H1 (cell line): Measurements from ENCODE around the gene VEPH1. TPM values are rescaled to one million over a fixed set of nuclear protein-coding genes. Genes with fewer than 3 reads are reported as not detected.

ENCODE experiments used
- CTCF ChIA-PET: fragments of 300-600 bp; sonication (Branson Sonifier 250); formaldehyde crosslinking; loops from one replicate; lab custom pipeline; 2021; ENCODE audit not compliant: partially characterized antibody; lab: Charles Lee
- POLR2A ChIA-PET: fragments of 300-600 bp; sonication (Branson Sonifier 250); formaldehyde crosslinking; loops from one replicate; lab custom pipeline; 2021; ENCODE audit warnings: inconsistent platforms; ENCODE audit not compliant: partially characterized antibody; lab: Charles Lee
- DNase-seq, 2 experiments: peaks; one replicate each; pipeline versions ENCODE4 v3.0.0 to v3.0.0-alpha.2; 2010 to 2022; ENCODE audit warnings: low spot score in 2 of 2, low read depth in 1 of 2, mixed read lengths in 1 of 2
- FAIRE-seq: peaks from 2 replicates; lab custom pipeline; 2011; peaks lifted over from hg19 to GRCh38; lab: Jason Lieb, UNC
- H2AFZ ChIP-seq: 2 replicates; pipeline ENCODE4 v1.8.1; 2012; ENCODE audit warnings: low read length, inconsistent platforms
- H2AK5ac ChIP-seq: 2 replicates; pipeline ENCODE4 v1.6.1; 2013; ENCODE audit warnings: low read depth, low read length
- H2BK120ac ChIP-seq: replicated peaks from 2 replicates; pipeline ENCODE3; 2013; ENCODE audit warnings: low read depth, low read length, inconsistent platforms
- H2BK12ac ChIP-seq: 2 replicates; pipeline ENCODE4 v1.6.1; 2013; ENCODE audit warnings: low read depth, low read length
- H2BK15ac ChIP-seq: 2 replicates; pipeline ENCODE4 v1.6.1; 2013; ENCODE audit warnings: low read length
- H2BK20ac ChIP-seq: 2 replicates; pipeline ENCODE4 v1.6.1; 2013; ENCODE audit warnings: low read length
- H2BK5ac ChIP-seq: 2 replicates; pipeline ENCODE4 v1.6.1; 2013; ENCODE audit warnings: low read depth, low read length
- H3K14ac ChIP-seq: 2 replicates; pipeline ENCODE4 v1.6.1; 2013; ENCODE audit warnings: inconsistent platforms; ENCODE audit not compliant: insufficient read length
- H3K18ac ChIP-seq: 2 replicates; pipeline ENCODE4 v1.6.1; 2013; ENCODE audit warnings: low read length; ENCODE audit errors: extremely low read depth
- H3K23ac ChIP-seq: 2 replicates; pipeline ENCODE4 v1.6.1; 2013; ENCODE audit warnings: inconsistent platforms; ENCODE audit not compliant: insufficient read length
- H3K23me2 ChIP-seq: 2 replicates; pipeline ENCODE4 v1.6.1; 2013; ENCODE audit warnings: low read depth, low read length
- H3K27ac ChIP-seq: 2 replicates; pipeline ENCODE4 v1.6.1; 2011; ENCODE audit warnings: low read depth, low read length, inconsistent platforms
- H3K27me3 ChIP-seq, 4 experiments: replicated peaks in 1 of 4; 1 replicate in 1 of 4; 2 replicates in 3 of 4; pipeline versions ENCODE4 v1.6.1 to v1.8.1; 2011 to 2013; ENCODE audit warnings: low read length in 3 of 4, mild to moderate bottlenecking in 3 of 4, inconsistent platforms in 2 of 4, mixed read lengths in 2 of 4, moderate library complexity in 1 of 4; ENCODE audit not compliant: control insufficient read depth in 3 of 4, insufficient read depth in 3 of 4; ENCODE audit errors: extremely low read depth in 1 of 4
- H3K36me3 ChIP-seq, 4 experiments: 2 replicates each; pipeline versions ENCODE4 v1.6.1 to v1.8.1; 2011 to 2013; ENCODE audit warnings: mild to moderate bottlenecking in 4 of 4, low read length in 3 of 4, moderate library complexity in 2 of 4, control low read depth in 1 of 4, inconsistent platforms in 1 of 4; ENCODE audit not compliant: insufficient read depth in 4 of 4, control insufficient read depth in 2 of 4
- H3K4ac ChIP-seq: replicated peaks from 2 replicates; pipeline ENCODE3; 2013; ENCODE audit warnings: low read length, low read depth, mixed read lengths, inconsistent platforms; ENCODE audit not compliant: insufficient read length
- H3K4me1 ChIP-seq, 4 experiments: replicated peaks in 1 of 4; 1 replicate in 1 of 4; 2 replicates in 3 of 4; pipeline versions ENCODE4 v1.6.1 to v1.8.1; 2011 to 2013; ENCODE audit warnings: low read length in 3 of 4, inconsistent platforms in 2 of 4, mixed read lengths in 1 of 4; ENCODE audit not compliant: insufficient read depth in 4 of 4, control insufficient read depth in 3 of 4
- H3K4me2 ChIP-seq, 2 experiments: 2 replicates each; pipeline versions ENCODE4 v1.6.1 to v1.8.1; 2011 to 2013; ENCODE audit warnings: low read depth in 2 of 2, low read length in 2 of 2, control low read depth in 1 of 2, inconsistent platforms in 1 of 2, mild to moderate bottlenecking in 1 of 2; ENCODE audit not compliant: insufficient read depth in 1 of 2
- H3K4me3 ChIP-seq, 4 experiments: fragments of 200-600, 300-600 bp in 1 of 4; sonication (generic), shearing (Covaris generic), sonication (Bioruptor Twin) in 1 of 4; 2 replicates each; pipeline versions ENCODE4 v1.5.1 to v1.8.1; 2011 to 2016; ENCODE audit warnings: low read length in 4 of 4, low read depth in 3 of 4, control low read depth in 2 of 4, inconsistent platforms in 2 of 4, mild to moderate bottlenecking in 2 of 4, mixed read lengths in 1 of 4, moderate library complexity in 1 of 4; ENCODE audit not compliant: insufficient read depth in 2 of 4; ENCODE audit errors: extremely low read depth in 1 of 4
- H3K56ac ChIP-seq: replicated peaks from 2 replicates; pipeline ENCODE3; 2013; ENCODE audit warnings: low read depth, mild to moderate bottlenecking, mixed read lengths, low read length, inconsistent platforms; ENCODE audit not compliant: insufficient read length
- H3K79me1 ChIP-seq: 2 replicates; pipeline ENCODE4 v1.6.1; 2013; ENCODE audit warnings: low read depth, low read length, control low read depth
- H3K79me2 ChIP-seq, 2 experiments: 2 replicates each; pipeline versions ENCODE4 v1.6.1 to v1.8.1; 2012 to 2013; ENCODE audit warnings: low read length in 2 of 2, mild to moderate bottlenecking in 2 of 2, inconsistent platforms in 1 of 2; ENCODE audit not compliant: insufficient read depth in 2 of 2, control insufficient read depth in 1 of 2
- H3K9ac ChIP-seq, 4 experiments: replicated peaks in 1 of 4; 1 replicate in 1 of 4; 2 replicates in 3 of 4; pipeline versions ENCODE4 v1.6.1 to v1.8.1; 2011 to 2013; ENCODE audit warnings: low read depth in 3 of 4, low read length in 3 of 4, control low read depth in 2 of 4, mild to moderate bottlenecking in 2 of 4, moderate library complexity in 2 of 4, inconsistent platforms in 1 of 4; ENCODE audit errors: extremely low read depth in 1 of 4
- H3K9me3 ChIP-seq, 2 experiments: 2 replicates each; pipeline versions ENCODE4 v1.6.1 to v1.8.1; 2012 to 2013; ENCODE audit warnings: mild to moderate bottlenecking in 2 of 2, moderate library complexity in 2 of 2, control low read depth in 1 of 2, inconsistent platforms in 1 of 2, low read depth in 1 of 2, low read length in 1 of 2, mixed read lengths in 1 of 2; ENCODE audit not compliant: insufficient read depth in 2 of 2
- H4K20me1 ChIP-seq, 2 experiments: replicated peaks in 1 of 2; 2 replicates each; pipeline versions ENCODE3 to v1.8.1; 2011 to 2013; ENCODE audit warnings: inconsistent platforms in 2 of 2, low read length in 2 of 2, mild to moderate bottlenecking in 1 of 2; ENCODE audit not compliant: insufficient read depth in 2 of 2, control insufficient read depth in 1 of 2
- H4K5ac ChIP-seq: 2 replicates; pipeline ENCODE4 v1.6.1; 2013; ENCODE audit warnings: low read length, low read depth, mixed read lengths, inconsistent platforms; ENCODE audit not compliant: insufficient read length
- H4K8ac ChIP-seq: 2 replicates; pipeline ENCODE4 v1.8.0; 2013; ENCODE audit warnings: mild to moderate bottlenecking, moderate library complexity, low read length, inconsistent platforms; ENCODE audit not compliant: insufficient read depth; ENCODE audit errors: extremely low read depth
- H4K91ac ChIP-seq: replicated peaks from 2 replicates; pipeline ENCODE3; 2013; ENCODE audit warnings: low read length, mixed read lengths, inconsistent platforms; ENCODE audit not compliant: insufficient read length
- CBX8 ChIP-seq: fragments of 300-800, 300-1000 bp; sonication (generic); IDR thresholded peaks from 2 replicates; pipeline ENCODE4 v1.7.1; 2016; ENCODE audit warnings: low read depth, low read length, borderline replicate concordance
- KDM4A ChIP-seq: IDR thresholded peaks from one replicate; pipeline ENCODE4 v1.7.1; 2012; ENCODE audit warnings: low read depth, mild to moderate bottlenecking, moderate library complexity, low read length, inconsistent platforms; ENCODE audit not compliant: severe bottlenecking
- RNF2 ChIP-seq: fragments of 200-900, 300-1000 bp; sonication (generic); IDR thresholded peaks from 2 replicates; pipeline ENCODE4 v1.7.1; 2016; ENCODE audit warnings: borderline replicate concordance, low read depth, mild to moderate bottlenecking, antibody characterized with exemption, low read length; ENCODE audit not compliant: poor library complexity, severe bottlenecking; ENCODE audit errors: missing control alignments
- RXRA ChIP-seq: IDR thresholded peaks from 2 replicates; pipeline ENCODE4 v1.6.1; 2011; ENCODE audit warnings: low read depth, mild to moderate bottlenecking, low read length, moderate library complexity; ENCODE audit not compliant: insufficient read depth
- WGBS, 2 experiments: shearing (Covaris generic) in 1 of 2; methylation state at CpG; one replicate each; pipeline versions ENCODE4 v1.1.6 to v1.1.7; 2013 to 2015; ENCODE audit warnings: low lambda C conversion rate in 2 of 2, mixed read lengths in 2 of 2, inconsistent platforms in 1 of 2, low coverage in 1 of 2, missing lambda C conversion rate in 1 of 2; ENCODE audit not compliant: insufficient replicate concordance in 2 of 2, insufficient coverage in 1 of 2, insufficient read length in 1 of 2; ENCODE audit errors: extremely low coverage in 1 of 2, missing lambda C conversion rate in 1 of 2; 5-methylcytosine and 5-hydroxymethylcytosine counted together
- polyA plus RNA-seq, 7 experiments: library from polyadenylated mRNA; depleted of rRNA in 3 of 7; stranded (reverse) in 5 of 7; unstranded in 2 of 7; fragments of >200 nt in 5 of 7; fragments of 200-250 nt in 2 of 7; gene quantifications; 1 replicate in 5 of 7; 2 replicates in 1 of 7; 4 replicates in 1 of 7; pipeline versions ENCODE4 v1.2.1 to v1.2.3, GENCODE V29; 2011 to 2013; ENCODE audit warnings: missing spikeins in 2 of 7, mixed read lengths in 2 of 7
- total RNA-seq: library from RNA; stranded (reverse); fragmentation: NEBNext Ultra II Directional; extraction: Animal tissue kit (Norgen Biotek cat#: 25700); gene quantifications from 2 replicates; pipeline ENCODE4 v1.2.1, GENCODE V29; 2021

VEPH1 gene
- total and polyA plus RNA-seq, 2 of the 8 experiments (the other 6 are each of a cell fraction or from before 2014, with no cell fraction given): 12.0 to 18.3 TPM

GRCh38 chr3:157405457-157405856 is 97.8 kb downstream of the VEPH1 start:
- H2AFZ ChIP-seq: no peak overlapping the region
- no peak overlapping the region for H2BK120ac ChIP-seq
- FAIRE-seq: no peak
- peaks cover 0 to 10% (median 0%) of the 10 kb centered on the region in 4 experiments; a peak in 2 of 7 replicates for H3K4me1 ChIP-seq
- TF ChIP-seq RXRA (no peak), CBX8 (no peak), KDM4A (no peak), RNF2 (no peak)
- H3K4ac ChIP-seq: no peak overlapping the region
- H3K9me3 ChIP-seq: no peaks in the 10 kb centered on the region
- no peak overlapping the region for H2BK20ac ChIP-seq
- H3K36me3 ChIP-seq: no peaks in the 10 kb centered on the region
- no peak overlapping the region for H2BK12ac ChIP-seq
- H3K23me2 ChIP-seq: no peaks in the 10 kb centered on the region
- no peak overlapping the region for H2AK5ac ChIP-seq
- H3K27ac ChIP-seq: no peak overlapping the region
- H3K23ac ChIP-seq: no peak overlapping the region
- no peaks in the 10 kb centered on the region for H3K27me3 ChIP-seq
- no peak overlapping the region for H4K91ac ChIP-seq
- no peak overlapping the region for H3K4me2 ChIP-seq
- 91% methylated on average over 2 of the region's 2 CpGs; no CpG with 5 or more reads in 1 of the 2 experiments for WGBS, 2 experiments
- H3K56ac ChIP-seq: no peak overlapping the region
- H3K18ac ChIP-seq: peak overlapping the region; percentile 16; the same call in 1 of the 2 replicates
- CTCF ChIA-PET: interaction anchor here (0.8 to 1.1 kb wide), 2 partner anchors 10 to 87 kb away, joined by 3 read pairs; no protein-coding TSS in a partner anchor
- no peak overlapping the region for H4K8ac ChIP-seq
- no peaks in the 10 kb centered on the region for H4K20me1 ChIP-seq
- no peak overlapping the region for H2BK15ac ChIP-seq
- no peak for DNase-seq
- no peak overlapping the region for H3K14ac ChIP-seq
- H2BK5ac ChIP-seq: no peak overlapping the region
- H3K79me2 ChIP-seq: no peaks in the 10 kb centered on the region
- H3K4me3 ChIP-seq: no peak overlapping the region
- no peak overlapping the region for H4K5ac ChIP-seq
- H3K9ac ChIP-seq: no peak overlapping the region
- POLR2A ChIA-PET: no interaction called here
- H3K79me1 ChIP-seq: no peaks in the 10 kb centered on the region
